Activated T-helper 17 cell treated with anti-CD3 and anti-CD28 coated beads, Interleukin-2, amount 50 U/mL, for 72 hours (primary cell): ENCODE measurements around the gene TSC2. TPM values are rescaled to one million over a fixed set of nuclear protein-coding genes. Genes with fewer than 3 reads are reported as not detected.
"Not testable (repeated sequence)": the region's sequence is repeated elsewhere in the genome, so short reads cannot be mapped to it uniquely, and the experiment has no call there.

ENCODE experiments used
- ATAC-seq: fragments of 150-1000 bp; cut with Tn5 transposase; replicated peaks from 2 replicates; pipeline ENCODE4 v1.10.0; 2021; ENCODE audit warnings: mild to moderate bottlenecking, moderate library complexity
- H3K27ac Mint-ChIP-seq: one replicate; pipeline ENCODE4 v1.8.0; 2022; ENCODE audit warnings: mixed read lengths
- H3K27me3 Mint-ChIP-seq: one replicate; pipeline ENCODE4 v1.8.0; 2022; ENCODE audit warnings: mixed read lengths
- H3K36me3 Mint-ChIP-seq: one replicate; pipeline ENCODE4 v1.8.0; 2022; ENCODE audit warnings: low read depth, mild to moderate bottlenecking, mixed read lengths
- H3K4me1 Mint-ChIP-seq: one replicate; pipeline ENCODE4 v1.8.0; 2022; ENCODE audit warnings: mixed read lengths
- H3K4me3 Mint-ChIP-seq: one replicate; pipeline ENCODE4 v1.8.0; 2022; ENCODE audit warnings: mild to moderate bottlenecking, mixed read lengths
- H3K9me3 Mint-ChIP-seq: one replicate; pipeline ENCODE4 v1.8.0; 2022; ENCODE audit warnings: mixed read lengths
- total RNA-seq, 2 donors: library from RNA; stranded (reverse); gene quantifications; one replicate each; pipeline ENCODE4 v1.2.3, GENCODE V29; 2022

The TSC2 gene
- total RNA-seq, 2 donors from 2014 or later: 79.3 to 83.7 TPM

GRCh38 chr16:2095918-2096582 is 48.3 kb downstream of the TSC2 start:
- peaks cover 20% of the 10 kb centered on the region for H3K36me3 Mint-ChIP-seq
- no peaks in the 10 kb centered on the region for H3K27me3 Mint-ChIP-seq
- H3K4me1 Mint-ChIP-seq: no peaks in the 10 kb centered on the region
- ATAC-seq: no peak
- H3K4me3 Mint-ChIP-seq: no peak overlapping the region
- no peaks in the 10 kb centered on the region for H3K9me3 Mint-ChIP-seq
- H3K27ac Mint-ChIP-seq: no peak overlapping the region

- H3K9me3 Mint-ChIP-seq: no peaks in the 10 kb centered on the region
- H3K27ac Mint-ChIP-seq: no peak overlapping the region
- H3K27me3 Mint-ChIP-seq: no peaks in the 10 kb centered on the region
- peaks cover 25% of the 10 kb centered on the region for H3K36me3 Mint-ChIP-seq
- ATAC-seq: no peak
- H3K4me1 Mint-ChIP-seq: no peaks in the 10 kb centered on the region
- H3K4me3 Mint-ChIP-seq: no peak overlapping the region
Measured at GRCh38 chr16:2096853-2097595, 49.2 kb downstream of the TSC2 start.

- not testable (repeated sequence) for H3K4me1 Mint-ChIP-seq, H3K4me3 Mint-ChIP-seq, H3K9me3 Mint-ChIP-seq
Measured at GRCh38 chr16:2097689-2098088, 49.9 kb downstream of the TSC2 start.

GRCh38 chr16:2101581-2101980 is 53.8 kb downstream of the TSC2 start:
- not testable (repeated sequence) for H3K27me3 Mint-ChIP-seq, H3K4me1 Mint-ChIP-seq, H3K9me3 Mint-ChIP-seq, ATAC-seq, H3K27ac Mint-ChIP-seq, H3K4me3 Mint-ChIP-seq
- H3K36me3 Mint-ChIP-seq: peaks cover 15% of the 10 kb centered on the region

More at GRCh38 chr16:2097689-2098088, 49.9 kb downstream of the TSC2 start:
- H3K27ac Mint-ChIP-seq, H3K27me3 Mint-ChIP-seq, ATAC-seq: not testable (repeated sequence)
- H3K36me3 Mint-ChIP-seq: peaks cover 25% of the 10 kb centered on the region

GRCh38 chr16:2102471-2102870 is 54.7 kb downstream of the TSC2 start:
- H3K36me3 Mint-ChIP-seq: peaks cover 18% of the 10 kb centered on the region

GRCh38 chr16:2104464-2104863 is 56.7 kb downstream of the TSC2 start:
- H3K4me1 Mint-ChIP-seq, ATAC-seq, H3K9me3 Mint-ChIP-seq, H3K27me3 Mint-ChIP-seq, H3K4me3 Mint-ChIP-seq, H3K27ac Mint-ChIP-seq: not testable (repeated sequence)
- H3K36me3 Mint-ChIP-seq: peaks cover 15% of the 10 kb centered on the region

More at GRCh38 chr16:2102471-2102870, 54.7 kb downstream of the TSC2 start:
- Mint-ChIP-seq H3K4me3 (no peak overlapping the region), H3K4me1 (no peaks in the 10 kb centered on the region), H3K9me3 (no peaks in the 10 kb centered on the region), H3K27me3 (no peaks in the 10 kb centered on the region), H3K27ac (no peak overlapping the region)
- no peak for ATAC-seq

- H3K9me3 Mint-ChIP-seq, H3K27ac Mint-ChIP-seq, H3K4me3 Mint-ChIP-seq, H3K4me1 Mint-ChIP-seq, ATAC-seq, H3K27me3 Mint-ChIP-seq: not testable (repeated sequence)
- peaks cover 15% of the 10 kb centered on the region for H3K36me3 Mint-ChIP-seq
Measured at GRCh38 chr16:2105291-2105690, 57.5 kb downstream of the TSC2 start.

GRCh38 chr16:2105769-2106168 is 58.0 kb downstream of the TSC2 start:
- not testable (repeated sequence) for H3K27me3 Mint-ChIP-seq, H3K27ac Mint-ChIP-seq, H3K4me1 Mint-ChIP-seq, ATAC-seq, H3K9me3 Mint-ChIP-seq, H3K4me3 Mint-ChIP-seq
- H3K36me3 Mint-ChIP-seq: peaks cover 15% of the 10 kb centered on the region

- peaks cover 10% of the 10 kb centered on the region for H3K36me3 Mint-ChIP-seq
- H3K4me3 Mint-ChIP-seq, ATAC-seq, H3K27ac Mint-ChIP-seq, H3K4me1 Mint-ChIP-seq, H3K27me3 Mint-ChIP-seq, H3K9me3 Mint-ChIP-seq: not testable (repeated sequence)
Measured at GRCh38 chr16:2106211-2106610, 58.4 kb downstream of the TSC2 start.

- peak; percentile 28 for ATAC-seq
- H3K27me3 Mint-ChIP-seq, H3K4me1 Mint-ChIP-seq, H3K36me3 Mint-ChIP-seq, H3K4me3 Mint-ChIP-seq, H3K9me3 Mint-ChIP-seq: not testable (repeated sequence)
- H3K27ac Mint-ChIP-seq: peak overlapping the region; percentile 41
Measured at GRCh38 chr16:2107121-2107790, 59.5 kb downstream of the TSC2 start.

- peak overlapping the region; percentile 41 for H3K27ac Mint-ChIP-seq
Measured at GRCh38 chr16:2107791-2108125, 60.0 kb downstream of the TSC2 start.

GRCh38 chr16:2108446-2109270 is 60.9 kb downstream of the TSC2 start:
- ATAC-seq, H3K27ac Mint-ChIP-seq, H3K27me3 Mint-ChIP-seq, H3K9me3 Mint-ChIP-seq, H3K36me3 Mint-ChIP-seq, H3K4me3 Mint-ChIP-seq, H3K4me1 Mint-ChIP-seq: not testable (repeated sequence)

More at GRCh38 chr16:2107791-2108125, 60.0 kb downstream of the TSC2 start:
- not testable (repeated sequence) for H3K9me3 Mint-ChIP-seq, H3K36me3 Mint-ChIP-seq, H3K27me3 Mint-ChIP-seq, ATAC-seq, H3K4me1 Mint-ChIP-seq, H3K4me3 Mint-ChIP-seq

- not testable (repeated sequence) for H3K27me3 Mint-ChIP-seq, H3K9me3 Mint-ChIP-seq, H3K4me3 Mint-ChIP-seq, H3K36me3 Mint-ChIP-seq, ATAC-seq, H3K4me1 Mint-ChIP-seq, H3K27ac Mint-ChIP-seq
Measured at GRCh38 chr16:2109271-2109580, 61.4 kb downstream of the TSC2 start.

- H3K36me3 Mint-ChIP-seq, H3K4me3 Mint-ChIP-seq, H3K9me3 Mint-ChIP-seq, H3K27ac Mint-ChIP-seq, H3K27me3 Mint-ChIP-seq, H3K4me1 Mint-ChIP-seq, ATAC-seq: not testable (repeated sequence)
Measured at GRCh38 chr16:2109872-2110271, 62.1 kb downstream of the TSC2 start.
